Epithelial cell of esophagus (primary cell): ENCODE measurements around the gene FAM241B.

Source experiments
- DNase-seq: peaks from one replicate; pipeline ENCODE4 v3.0.0; 2010; ENCODE audit warnings: low read depth
- H3K4me3 ChIP-seq: 2 replicates; pipeline ENCODE4 v1.5.1; 2011; ENCODE audit warnings: mild to moderate bottlenecking, low read length, control low read depth
- TF ChIP-seq, protein P1 (sequence below): IDR thresholded peaks from 2 replicates; pipeline ENCODE4 v1.5.1; 2011; ENCODE audit warnings: low read depth, mild to moderate bottlenecking, low read length, control low read depth, inconsistent platforms; ENCODE audit not compliant: insufficient read depth; ENCODE audit errors: missing control alignments

Gene FAM241B

GRCh38 chr10:69609077-69609476, 21.0 kb upstream of the FAM241B start:
- TF ChIP-seq, protein P1, sequence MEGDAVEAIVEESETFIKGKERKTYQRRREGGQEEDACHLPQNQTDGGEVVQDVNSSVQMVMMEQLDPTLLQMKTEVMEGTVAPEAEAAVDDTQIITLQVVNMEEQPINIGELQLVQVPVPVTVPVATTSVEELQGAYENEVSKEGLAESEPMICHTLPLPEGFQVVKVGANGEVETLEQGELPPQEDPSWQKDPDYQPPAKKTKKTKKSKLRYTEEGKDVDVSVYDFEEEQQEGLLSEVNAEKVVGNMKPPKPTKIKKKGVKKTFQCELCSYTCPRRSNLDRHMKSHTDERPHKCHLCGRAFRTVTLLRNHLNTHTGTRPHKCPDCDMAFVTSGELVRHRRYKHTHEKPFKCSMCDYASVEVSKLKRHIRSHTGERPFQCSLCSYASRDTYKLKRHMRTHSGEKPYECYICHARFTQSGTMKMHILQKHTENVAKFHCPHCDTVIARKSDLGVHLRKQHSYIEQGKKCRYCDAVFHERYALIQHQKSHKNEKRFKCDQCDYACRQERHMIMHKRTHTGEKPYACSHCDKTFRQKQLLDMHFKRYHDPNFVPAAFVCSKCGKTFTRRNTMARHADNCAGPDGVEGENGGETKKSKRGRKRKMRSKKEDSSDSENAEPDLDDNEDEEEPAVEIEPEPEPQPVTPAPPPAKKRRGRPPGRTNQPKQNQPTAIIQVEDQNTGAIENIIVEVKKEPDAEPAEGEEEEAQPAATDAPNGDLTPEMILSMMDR = no peak
- no peak for DNase-seq
- no peak overlapping the region for H3K4me3 ChIP-seq

- TF ChIP-seq, protein P1 = no peak
- peak; percentile 13 for DNase-seq
- no peak overlapping the region for H3K4me3 ChIP-seq
These were observed 17.3 kb upstream of the FAM241B start for GRCh38 chr10:69612760-69613159.

GRCh38 chr10:69614130-69614529, 15.9 kb upstream of the FAM241B start:
- TF ChIP-seq, protein P1 = no peak
- H3K4me3 ChIP-seq = no peak overlapping the region
- DNase-seq = no peak

DNA sequence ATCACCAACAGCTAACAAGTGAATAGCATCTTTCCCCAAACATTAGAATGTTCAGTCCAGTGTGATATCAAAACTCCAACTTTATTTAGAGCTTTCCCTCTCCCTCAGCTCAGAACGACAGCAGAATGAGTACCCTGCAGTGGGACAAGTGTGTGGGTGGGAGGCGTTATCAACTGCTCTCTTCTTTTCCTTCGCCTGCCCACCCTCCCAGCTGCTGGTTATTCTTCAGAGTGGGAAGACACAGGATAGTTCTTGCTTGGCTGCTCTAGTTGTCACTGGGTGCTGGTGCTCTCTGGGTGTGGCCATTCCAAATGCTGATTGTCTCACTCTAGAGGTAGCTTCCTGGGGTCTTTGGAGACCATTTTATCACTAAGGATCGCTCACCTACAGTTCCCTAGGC, 13.7 kb upstream of the FAM241B start:
- no peak for DNase-seq
- TF ChIP-seq, protein P1 = no peak
- no peak overlapping the region for H3K4me3 ChIP-seq

GRCh38 chr10:69618746-69619145, 11.3 kb upstream of the FAM241B start:
- no peak for DNase-seq
- TF ChIP-seq, protein P1 = no peak
- H3K4me3 ChIP-seq = no peak overlapping the region

DNA sequence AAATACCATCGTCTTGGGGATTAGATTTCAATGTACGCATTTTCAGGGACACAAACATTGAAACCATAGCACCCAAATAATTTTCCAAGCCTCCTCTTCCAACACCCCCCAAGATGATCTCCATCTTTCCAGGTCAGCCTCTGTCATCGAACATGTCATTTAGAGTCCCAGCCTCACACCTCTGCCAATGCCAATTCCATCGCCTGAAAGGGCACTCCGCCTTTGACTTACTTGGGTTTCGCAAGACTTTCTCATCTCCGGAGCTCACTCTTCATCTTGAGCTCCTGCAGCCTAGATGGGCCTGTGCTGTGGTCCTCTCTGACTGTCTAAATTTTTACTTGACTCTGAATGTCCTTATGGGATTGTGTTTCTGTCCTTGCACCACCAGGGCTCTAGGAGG, 10.4 kb upstream of the FAM241B start:
- no peak overlapping the region for H3K4me3 ChIP-seq
- TF ChIP-seq, protein P1 = no peak
- no peak for DNase-seq

GRCh38 chr10:69620625-69621024, 9.4 kb upstream of the FAM241B start:
- no peak overlapping the region for H3K4me3 ChIP-seq
- TF ChIP-seq, protein P1 = no peak
- no peak for DNase-seq
